KMS-11 (cell line): ENCODE measurements around the gene FKRP.
"Not testable (repeated sequence)": the region's sequence is repeated elsewhere in the genome, so short reads cannot be mapped to it uniquely, and the experiment has no call there.

Experiments used
- H2AFZ ChIP-seq: fragments of 200-600 bp; sonication (generic); 2 replicates; pipeline ENCODE4 v1.6.1; 2016; ENCODE audit warnings: antibody characterized with exemption, mixed run types, low read depth
- H3K27ac ChIP-seq: fragments of 200-600 bp; sonication (generic); 2 replicates; pipeline ENCODE4 v1.6.1; 2016; ENCODE audit warnings: mild to moderate bottlenecking, mixed run types
- H3K27me3 ChIP-seq: fragments of 200-600 bp; sonication (generic); 2 replicates; pipeline ENCODE4 v1.6.1; 2017; ENCODE audit warnings: mild to moderate bottlenecking, low read depth, mixed run types, moderate library complexity; ENCODE audit not compliant: insufficient read depth
- H3K36me3 ChIP-seq: fragments of 200-600 bp; sonication (generic); 2 replicates; pipeline ENCODE4 v1.6.1; 2017; ENCODE audit warnings: mild to moderate bottlenecking, mixed run types; ENCODE audit not compliant: insufficient read depth
- H3K4me1 ChIP-seq: fragments of 200-600 bp; sonication (generic); 2 replicates; pipeline ENCODE4 v1.6.1; 2016; ENCODE audit warnings: mild to moderate bottlenecking, low read depth, mixed run types; ENCODE audit not compliant: poor library complexity, severe bottlenecking
- H3K4me2 ChIP-seq: fragments of 200-600 bp; sonication (generic); 2 replicates; pipeline ENCODE4 v1.7.0; 2016; ENCODE audit warnings: mild to moderate bottlenecking, mixed run types
- H3K4me3 ChIP-seq: fragments of 200-600 bp; sonication (generic); IDR thresholded peaks from 2 replicates; pipeline ENCODE4 v1.6.1; 2017; ENCODE audit warnings: low read depth, low read length, mixed read lengths; ENCODE audit not compliant: insufficient read depth
- H3K79me2 ChIP-seq: fragments of 200-600 bp; sonication (generic); 2 replicates; pipeline ENCODE4 v1.6.1; 2016; ENCODE audit warnings: low read depth, mixed run types; ENCODE audit not compliant: insufficient read depth
- H3K9ac ChIP-seq: fragments of 200-600 bp; sonication (generic); 2 replicates; pipeline ENCODE4 v1.6.1; 2016; ENCODE audit warnings: mild to moderate bottlenecking, mixed run types
- H4K20me1 ChIP-seq: fragments of 200-600 bp; sonication (generic); 2 replicates; pipeline ENCODE4 v1.6.1; 2016; ENCODE audit warnings: mild to moderate bottlenecking, mixed run types; ENCODE audit not compliant: insufficient read depth
- CTCF ChIP-seq: fragments of 200-600 bp; sonication (generic); conservative IDR thresholded peaks from 2 replicates; pipeline ENCODE4 v1.6.1; 2017; ENCODE audit warnings: low read depth, mild to moderate bottlenecking, antibody characterized with exemption, low read length, moderate library complexity, mixed read lengths

Gene FKRP

GRCh38 chr19:46775642-46776258, 29.9 kb downstream of the FKRP start:
- Histone ChIP-seq H3K4me3 (no peak overlapping the region), H4K20me1 (peaks cover 7% of the 10 kb centered on the region; the same call in 1 of the 2 replicates), H2AFZ (no peak overlapping the region), H3K4me2 (no peak overlapping the region), H3K4me1 (no peaks in the 10 kb centered on the region), H3K9ac (no peak overlapping the region), H3K27ac (no peak overlapping the region), H3K27me3 (no peaks in the 10 kb centered on the region), H3K79me2 (0 out of 2 replicates have a peak, but pooled peaks cover 4% of the 10 kb centered on the region), H3K36me3 (peaks cover 20% of the 10 kb centered on the region; the same call in 1 of the 2 replicates)
- TF ChIP-seq CTCF: no peak

GRCh38 chr19:46776927-46777911, 31.4 kb downstream of the FKRP start:
- Histone ChIP-seq H3K4me3 (no peak overlapping the region), H3K27ac (no peak overlapping the region), H2AFZ (no peak overlapping the region), H3K36me3 (peaks cover 30% of the 10 kb centered on the region; the same call in 1 of the 2 replicates), H3K79me2 (peaks cover 18% of the 10 kb centered on the region), H3K4me2 (no peak overlapping the region), H3K9ac (no peak overlapping the region), H4K20me1 (peaks cover 13% of the 10 kb centered on the region; the same call in 1 of the 2 replicates), H3K4me1 (no peaks in the 10 kb centered on the region), H3K27me3 (no peaks in the 10 kb centered on the region)
- TF ChIP-seq CTCF: no peak

GRCh38 chr19:46777956-46778645, 32.2 kb downstream of the FKRP start:
- not testable (repeated sequence) for H2AFZ ChIP-seq, H3K4me3 ChIP-seq, H3K9ac ChIP-seq, H3K4me1 ChIP-seq, H3K27me3 ChIP-seq, H3K4me2 ChIP-seq, H3K27ac ChIP-seq
- peaks cover 18% of the 10 kb centered on the region; the same call in 1 of the 2 replicates for H4K20me1 ChIP-seq
- H3K79me2 ChIP-seq: peaks cover 27% of the 10 kb centered on the region
- peaks cover 30% of the 10 kb centered on the region; the same call in 1 of the 2 replicates for H3K36me3 ChIP-seq

- Histone ChIP-seq H3K9ac (no peak overlapping the region), H2AFZ (no peak overlapping the region), H4K20me1 (peaks cover 46% of the 10 kb centered on the region), H3K27ac (no peak overlapping the region), H3K27me3 (no peaks in the 10 kb centered on the region), H3K4me2 (no peak overlapping the region; the same call in 1 of the 2 replicates), H3K4me3 (no peak overlapping the region), H3K4me1 (peaks cover 26% of the 10 kb centered on the region), H3K36me3 (peaks cover 20% of the 10 kb centered on the region; the same call in 1 of the 2 replicates), H3K79me2 (peaks cover 71% of the 10 kb centered on the region)
- TF ChIP-seq CTCF: no peak
These were observed 36.6 kb downstream of the FKRP start for GRCh38 chr19:46782355-46783019.
